Activated CD8-positive, alpha-beta memory T cell treated with anti-CD3 and anti-CD28 coated beads, Interleukin-2, amount 10 ng/mL, durations not matched to agents 7 days and 5 days (primary cell): ENCODE data around the gene DIAPH2. TPM values are rescaled to one million over a fixed set of nuclear protein-coding genes. Genes with fewer than 3 reads are reported as not detected.

Experiments used
- ATAC-seq: fragments of 150-1000 bp; cut with Tn5 transposase; one replicate; pipeline ENCODE4 v1.10.0; 2021; ENCODE audit warnings: moderate library complexity
- CTCF ChIA-PET: fragments of 350-600 bp; sonication (Branson Sonifier 250); formaldehyde crosslinking; loops from one replicate; lab custom pipeline; 2021; ENCODE audit warnings: antibody characterized with exemption; lab: Charles Lee
- DNase-seq: peaks from one replicate; pipeline ENCODE4 v3.0.0-alpha.2; 2020
- H3K27ac Mint-ChIP-seq: one replicate; pipeline ENCODE4 v1.8.0; 2021; ENCODE audit warnings: mild to moderate bottlenecking, mixed read lengths
- H3K27me3 Mint-ChIP-seq: one replicate; pipeline ENCODE4 v1.8.0; 2021; ENCODE audit warnings: mixed read lengths
- H3K36me3 Mint-ChIP-seq: one replicate; pipeline ENCODE4 v1.8.0; 2021; ENCODE audit warnings: mild to moderate bottlenecking, mixed read lengths
- H3K4me1 Mint-ChIP-seq: one replicate; pipeline ENCODE4 v1.8.0; 2021; ENCODE audit warnings: mixed read lengths
- H3K4me3 Mint-ChIP-seq: one replicate; pipeline ENCODE4 v1.8.0; 2021; ENCODE audit warnings: mild to moderate bottlenecking, moderate library complexity, mixed read lengths
- H3K9me3 Mint-ChIP-seq: one replicate; pipeline ENCODE4 v1.8.0; 2022; ENCODE audit warnings: low read depth, mixed read lengths
- total RNA-seq, 2 experiments: library from RNA; stranded (reverse); gene quantifications; one replicate each; pipeline ENCODE4 v1.2.3, GENCODE V29; 2021

Gene DIAPH2
- total RNA-seq, 2 experiments from 2014 or later: 7.9 to 14.4 TPM

- no peak for ATAC-seq
- Mint-ChIP-seq H3K27me3 (no peaks in the 10 kb centered on the region), H3K4me3 (no peak overlapping the region), H3K27ac (no peak overlapping the region), H3K9me3 (no peaks in the 10 kb centered on the region), H3K36me3 (no peaks in the 10 kb centered on the region), H3K4me1 (no peaks in the 10 kb centered on the region)
- CTCF ChIA-PET: no interaction called here
- DNase-seq: no peak
These were observed 554.0 kb downstream of the DIAPH2 start for GRCh38 chrX:97238632-97239031.

- Mint-ChIP-seq H3K27ac (no peak overlapping the region), H3K9me3 (no peaks in the 10 kb centered on the region), H3K27me3 (no peaks in the 10 kb centered on the region), H3K4me1 (no peaks in the 10 kb centered on the region), H3K4me3 (no peak overlapping the region), H3K36me3 (no peaks in the 10 kb centered on the region)
- DNase-seq (no peak), ATAC-seq (no peak)
- CTCF ChIA-PET: no interaction called here
These were observed 567.5 kb downstream of the DIAPH2 start for GRCh38 chrX:97252111-97252510.

GRCh38 chrX:97260679-97261078 is 576.0 kb downstream of the DIAPH2 start:
- DNase-seq: no peak
- H3K4me1 Mint-ChIP-seq: no peaks in the 10 kb centered on the region
- H3K27ac Mint-ChIP-seq: no peak overlapping the region
- H3K9me3 Mint-ChIP-seq: no peaks in the 10 kb centered on the region
- ATAC-seq: no peak
- H3K4me3 Mint-ChIP-seq: no peak overlapping the region
- no peaks in the 10 kb centered on the region for H3K27me3 Mint-ChIP-seq
- CTCF ChIA-PET: no interaction called here
- H3K36me3 Mint-ChIP-seq: peaks cover 3% of the 10 kb centered on the region

- Mint-ChIP-seq H3K27ac (no peak overlapping the region), H3K4me3 (no peak overlapping the region), H3K9me3 (no peaks in the 10 kb centered on the region), H3K36me3 (no peaks in the 10 kb centered on the region), H3K4me1 (no peaks in the 10 kb centered on the region), H3K27me3 (no peaks in the 10 kb centered on the region)
- ATAC-seq: no peak
- no peak for DNase-seq
- CTCF ChIA-PET: no interaction called here
These were observed 581.9 kb downstream of the DIAPH2 start for GRCh38 chrX:97266406-97267121.

GRCh38 chrX:97267396-97268181 is 582.9 kb downstream of the DIAPH2 start:
- no peaks in the 10 kb centered on the region for H3K27me3 Mint-ChIP-seq
- CTCF ChIA-PET: no interaction called here
- no peak overlapping the region for H3K4me3 Mint-ChIP-seq
- H3K4me1 Mint-ChIP-seq: no peaks in the 10 kb centered on the region
- H3K36me3 Mint-ChIP-seq: no peaks in the 10 kb centered on the region
- no peaks in the 10 kb centered on the region for H3K9me3 Mint-ChIP-seq
- ATAC-seq: no peak
- DNase-seq: no peak
- H3K27ac Mint-ChIP-seq: no peak overlapping the region

- Mint-ChIP-seq H3K4me1 (no peaks in the 10 kb centered on the region), H3K27me3 (no peaks in the 10 kb centered on the region), H3K36me3 (no peaks in the 10 kb centered on the region), H3K27ac (no peak overlapping the region), H3K9me3 (no peaks in the 10 kb centered on the region), H3K4me3 (no peak overlapping the region)
- no peak for DNase-seq
- ATAC-seq: no peak
- CTCF ChIA-PET: no interaction called here
These were observed 583.6 kb downstream of the DIAPH2 start for GRCh38 chrX:97268182-97268680.

GRCh38 chrX:97284531-97284930 is 599.9 kb downstream of the DIAPH2 start:
- Mint-ChIP-seq H3K27me3 (no peaks in the 10 kb centered on the region), H3K4me1 (no peaks in the 10 kb centered on the region), H3K4me3 (no peak overlapping the region), H3K9me3 (no peaks in the 10 kb centered on the region), H3K36me3 (no peaks in the 10 kb centered on the region), H3K27ac (no peak overlapping the region)
- DNase-seq: no peak
- no peak for ATAC-seq
- CTCF ChIA-PET: no interaction called here

GRCh38 chrX:97290199-97290598 is 605.6 kb downstream of the DIAPH2 start:
- DNase-seq: no peak
- Mint-ChIP-seq H3K4me1 (no peaks in the 10 kb centered on the region), H3K36me3 (no peaks in the 10 kb centered on the region), H3K27ac (no peak overlapping the region), H3K27me3 (no peaks in the 10 kb centered on the region), H3K4me3 (no peak overlapping the region), H3K9me3 (no peaks in the 10 kb centered on the region)
- ATAC-seq: no peak
- CTCF ChIA-PET: no interaction called here

GRCh38 chrX:97294041-97294440 is 609.4 kb downstream of the DIAPH2 start:
- Mint-ChIP-seq H3K4me1 (no peaks in the 10 kb centered on the region), H3K27me3 (no peaks in the 10 kb centered on the region), H3K27ac (no peak overlapping the region), H3K9me3 (no peaks in the 10 kb centered on the region), H3K4me3 (no peak overlapping the region), H3K36me3 (no peaks in the 10 kb centered on the region)
- ATAC-seq: no peak
- no peak for DNase-seq
- CTCF ChIA-PET: no interaction called here

- Mint-ChIP-seq H3K27ac (no peak overlapping the region), H3K36me3 (no peaks in the 10 kb centered on the region), H3K27me3 (no peaks in the 10 kb centered on the region), H3K4me3 (no peak overlapping the region), H3K4me1 (no peaks in the 10 kb centered on the region), H3K9me3 (no peaks in the 10 kb centered on the region)
- DNase-seq (no peak), ATAC-seq (no peak)
- CTCF ChIA-PET: no interaction called here
These were observed 611.3 kb downstream of the DIAPH2 start for GRCh38 chrX:97295954-97296353.

GRCh38 chrX:97306771-97307470 is 622.3 kb downstream of the DIAPH2 start:
- Mint-ChIP-seq H3K4me3 (no peak overlapping the region), H3K27ac (no peak overlapping the region), H3K4me1 (no peaks in the 10 kb centered on the region), H3K36me3 (no peaks in the 10 kb centered on the region), H3K27me3 (no peaks in the 10 kb centered on the region), H3K9me3 (no peaks in the 10 kb centered on the region)
- CTCF ChIA-PET: no interaction called here
- no peak for ATAC-seq
- DNase-seq: no peak

GRCh38 chrX:97308171-97308570 is 623.5 kb downstream of the DIAPH2 start:
- no peaks in the 10 kb centered on the region for H3K4me1 Mint-ChIP-seq
- no peak overlapping the region for H3K4me3 Mint-ChIP-seq
- H3K36me3 Mint-ChIP-seq: no peaks in the 10 kb centered on the region
- DNase-seq (no peak), ATAC-seq (no peak)
- no peaks in the 10 kb centered on the region for H3K9me3 Mint-ChIP-seq
- H3K27ac Mint-ChIP-seq: no peak overlapping the region
- H3K27me3 Mint-ChIP-seq: no peaks in the 10 kb centered on the region
- CTCF ChIA-PET: no interaction called here

- Mint-ChIP-seq H3K4me1 (no peaks in the 10 kb centered on the region), H3K27me3 (no peaks in the 10 kb centered on the region), H3K36me3 (no peaks in the 10 kb centered on the region), H3K4me3 (no peak overlapping the region), H3K9me3 (no peaks in the 10 kb centered on the region), H3K27ac (no peak overlapping the region)
- ATAC-seq: no peak
- CTCF ChIA-PET: no interaction called here
- DNase-seq: no peak
These were observed 625.0 kb downstream of the DIAPH2 start for GRCh38 chrX:97309487-97310116.
